Mesenchymal stem cell (in vitro differentiated cells and primary cell): ENCODE measurements around the gene RIPK1.

Source experiments
- DNase-seq: peaks from one replicate; pipeline ENCODE4 v3.0.0-alpha.2; 2013
- H2AFZ ChIP-seq: one replicate; pipeline ENCODE4 v1.6.1; 2013; ENCODE audit warnings: low read depth, mild to moderate bottlenecking, control low read depth, inconsistent platforms, low read length, moderate library complexity
- H2AK5ac ChIP-seq: 2 replicates; pipeline ENCODE4 v1.6.1; 2013; ENCODE audit warnings: low read length, moderate library complexity, mild to moderate bottlenecking, inconsistent platforms; ENCODE audit not compliant: severe bottlenecking
- H2BK120ac ChIP-seq: one replicate; pipeline ENCODE4 v1.6.1; 2013; ENCODE audit warnings: low read depth, mild to moderate bottlenecking, inconsistent platforms, low read length, moderate library complexity
- H2BK12ac ChIP-seq, 2 experiments: one replicate each; pipeline ENCODE4 v1.6.1; 2013; ENCODE audit warnings: inconsistent platforms in 2 of 2, low read length in 2 of 2, mild to moderate bottlenecking in 2 of 2, moderate library complexity in 2 of 2, control low read depth in 1 of 2
- H2BK15ac ChIP-seq: one replicate; pipeline ENCODE4 v1.6.1; 2013; ENCODE audit warnings: mild to moderate bottlenecking, low read depth, inconsistent platforms; ENCODE audit not compliant: poor library complexity, severe bottlenecking
- H2BK5ac ChIP-seq: 2 replicates; pipeline ENCODE4 v1.6.1; 2013; ENCODE audit warnings: low read depth, mild to moderate bottlenecking, low read length, control low read depth, inconsistent platforms; ENCODE audit not compliant: poor library complexity, severe bottlenecking
- H3K14ac ChIP-seq, 2 experiments: one replicate each; pipeline ENCODE4 v1.6.1; 2013; ENCODE audit warnings: inconsistent platforms in 2 of 2, low read length in 2 of 2, control low read depth in 1 of 2, mild to moderate bottlenecking in 1 of 2, moderate library complexity in 1 of 2
- H3K18ac ChIP-seq, 2 experiments: one replicate each; pipeline ENCODE4 v1.6.1; 2013; ENCODE audit warnings: inconsistent platforms in 2 of 2, low read length in 2 of 2, control low read depth in 1 of 2, low read depth in 1 of 2, mild to moderate bottlenecking in 1 of 2
- H3K23ac ChIP-seq, 2 experiments: one replicate each; pipeline ENCODE4 v1.6.1; 2013; ENCODE audit warnings: inconsistent platforms in 2 of 2, low read length in 2 of 2, mild to moderate bottlenecking in 2 of 2, moderate library complexity in 2 of 2, control low read depth in 1 of 2
- H3K27ac ChIP-seq: 2 replicates; pipeline ENCODE4 v1.5.1; 2013; ENCODE audit warnings: mild to moderate bottlenecking, moderate library complexity, low read length, control low read depth, inconsistent platforms; ENCODE audit not compliant: poor library complexity, severe bottlenecking
- H3K27me3 ChIP-seq, 2 experiments: 2 replicates each; pipeline versions ENCODE4 v1.6.1 to v1.7.0; 2013; ENCODE audit warnings: low read length in 2 of 2, mild to moderate bottlenecking in 2 of 2, moderate library complexity in 2 of 2, control low read depth in 1 of 2, inconsistent platforms in 1 of 2; ENCODE audit not compliant: control insufficient read depth in 1 of 2, insufficient read depth in 1 of 2
- H3K36me3 ChIP-seq, 2 experiments: 2 replicates each; pipeline versions ENCODE4 v1.6.1 to v1.7.0; 2013; ENCODE audit warnings: low read length in 2 of 2, control low read depth in 1 of 2, inconsistent platforms in 1 of 2, low read depth in 1 of 2, mild to moderate bottlenecking in 1 of 2; ENCODE audit not compliant: insufficient read depth in 2 of 2, control insufficient read depth in 1 of 2
- H3K4ac ChIP-seq, 2 experiments: one replicate each; pipeline ENCODE4 v1.6.1; 2013; ENCODE audit warnings: inconsistent platforms in 2 of 2, low read length in 2 of 2, mild to moderate bottlenecking in 2 of 2, moderate library complexity in 2 of 2, control low read depth in 1 of 2, low read depth in 1 of 2
- H3K4me1 ChIP-seq: 2 replicates; pipeline ENCODE4 v1.6.1; 2013; ENCODE audit warnings: low read depth, low read length, control low read depth; ENCODE audit not compliant: control insufficient read depth, insufficient read depth
- H3K4me2 ChIP-seq: 2 replicates; pipeline ENCODE4 v1.6.1; 2013; ENCODE audit warnings: low read length, mild to moderate bottlenecking, inconsistent platforms; ENCODE audit not compliant: poor library complexity, severe bottlenecking
- H3K4me3 ChIP-seq, 2 experiments: 2 replicates each; pipeline versions ENCODE4 v1.5.1 to v1.7.0; 2013; ENCODE audit warnings: low read length in 2 of 2, mild to moderate bottlenecking in 2 of 2, control low read depth in 1 of 2, low read depth in 1 of 2; ENCODE audit not compliant: insufficient read depth in 1 of 2
- H3K79me1 ChIP-seq: replicated peaks from 2 replicates; pipeline ENCODE4 v1.6.1; 2013; ENCODE audit warnings: mild to moderate bottlenecking, control low read depth, low read length, inconsistent platforms; ENCODE audit not compliant: poor library complexity, severe bottlenecking
- H3K9ac ChIP-seq: 2 replicates; pipeline ENCODE4 v1.7.0; 2013; ENCODE audit warnings: mild to moderate bottlenecking, low read length, moderate library complexity
- H3K9me3 ChIP-seq: 2 replicates; pipeline ENCODE4 v1.7.0; 2013; ENCODE audit warnings: mild to moderate bottlenecking, low read length; ENCODE audit not compliant: control insufficient read depth
- H4K8ac ChIP-seq: one replicate; pipeline ENCODE4 v1.6.1; 2013; ENCODE audit warnings: inconsistent platforms, mild to moderate bottlenecking, low read length, moderate library complexity
- H4K91ac ChIP-seq: one replicate; pipeline ENCODE4 v1.6.1; 2013; ENCODE audit warnings: mild to moderate bottlenecking, low read length, inconsistent platforms
- WGBS: methylation state at CpG from one replicate; pipeline ENCODE4 v1.1.7; 2013; ENCODE audit warnings: mixed read lengths; 5-methylcytosine and 5-hydroxymethylcytosine counted together

Gene RIPK1

DNA sequence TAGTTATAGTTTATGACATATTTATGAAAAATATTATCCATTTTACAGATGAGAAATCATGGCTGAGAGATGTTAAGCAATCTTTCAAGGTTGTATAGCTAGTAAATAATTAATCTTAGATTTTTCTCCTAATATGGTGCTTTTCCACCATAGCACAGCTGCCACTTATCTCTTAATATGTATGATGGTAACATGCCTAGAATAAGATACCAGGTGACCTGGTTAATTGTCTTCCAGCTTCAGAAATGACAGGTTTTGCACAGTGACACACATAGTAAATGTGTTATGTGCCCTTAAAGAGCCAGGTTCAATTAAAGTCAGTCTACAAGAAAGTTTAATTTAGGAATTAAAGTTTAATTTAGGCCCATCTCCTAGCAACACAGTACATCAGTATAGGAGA, 74.2 kb downstream of the RIPK1 start:
- H3K9ac ChIP-seq: no peak overlapping the region
- peaks cover 27 to 60% of the 10 kb centered on the region in 2 experiments for H3K36me3 ChIP-seq
- no peak overlapping the region for H3K18ac ChIP-seq
- no peak overlapping the region for H2AK5ac ChIP-seq
- peaks cover 14% of the 10 kb centered on the region for H3K4me1 ChIP-seq
- H3K9me3 ChIP-seq: peaks cover 1% of the 10 kb centered on the region
- H4K8ac ChIP-seq: no peak overlapping the region
- no peak overlapping the region for H3K23ac ChIP-seq
- no peak overlapping the region for H2BK12ac ChIP-seq
- H3K27me3 ChIP-seq: no peaks in the 10 kb centered on the region
- no peak overlapping the region for H3K27ac ChIP-seq
- no peak overlapping the region for H2BK120ac ChIP-seq
- no peak for DNase-seq
- H3K4ac ChIP-seq: no peak overlapping the region
- no peak overlapping the region for H4K91ac ChIP-seq
- no peak overlapping the region for H2BK15ac ChIP-seq
- no peak overlapping the region for H3K4me3 ChIP-seq
- H3K79me1 ChIP-seq: peaks cover 5% of the 10 kb centered on the region
- no peak overlapping the region for H3K14ac ChIP-seq
- no peak overlapping the region for H3K4me2 ChIP-seq
- no peak overlapping the region for H2AFZ ChIP-seq
- H2BK5ac ChIP-seq: no peak overlapping the region

DNA sequence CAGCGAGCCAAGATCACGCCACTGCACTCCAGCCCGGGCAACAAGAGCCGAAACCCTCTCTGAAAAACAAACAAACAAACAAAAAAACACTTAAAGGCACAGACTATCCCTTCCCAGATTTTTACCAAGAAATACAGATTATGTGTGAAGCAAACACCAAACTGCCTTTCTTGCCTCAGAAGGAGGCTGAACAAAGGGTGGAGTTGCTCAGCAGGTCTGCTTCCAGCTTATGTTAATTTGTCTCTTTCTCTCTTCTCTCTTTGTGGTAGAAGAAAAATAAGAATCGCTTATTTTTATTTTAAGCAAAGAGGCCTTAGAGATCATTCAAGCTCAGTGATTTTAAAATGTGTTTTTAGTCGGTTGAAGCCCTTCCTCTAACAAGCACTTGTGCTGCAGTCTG, 74.9 kb downstream of the RIPK1 start:
- H3K27me3 ChIP-seq: no peaks in the 10 kb centered on the region
- H2AK5ac ChIP-seq: no peak overlapping the region
- no peak overlapping the region for H4K8ac ChIP-seq
- H3K79me1 ChIP-seq: peaks cover 6% of the 10 kb centered on the region
- peaks cover 7% of the 10 kb centered on the region for H3K9me3 ChIP-seq
- no peak overlapping the region for H2BK120ac ChIP-seq
- H2BK12ac ChIP-seq: no peak overlapping the region
- H3K4me1 ChIP-seq: peaks cover 13% of the 10 kb centered on the region
- no peak overlapping the region for H3K4me3 ChIP-seq
- no peak overlapping the region for H2AFZ ChIP-seq
- no peak for DNase-seq
- no peak overlapping the region for H3K23ac ChIP-seq
- no peak overlapping the region for H3K18ac ChIP-seq
- H3K36me3 ChIP-seq: peaks cover 30 to 60% of the 10 kb centered on the region in 2 experiments
- no peak overlapping the region for H3K27ac ChIP-seq
- no peak overlapping the region for H3K9ac ChIP-seq
- H4K91ac ChIP-seq: no peak overlapping the region
- H3K14ac ChIP-seq: no peak overlapping the region
- H2BK5ac ChIP-seq: no peak overlapping the region
- no peak overlapping the region for H3K4ac ChIP-seq
- no peak overlapping the region for H2BK15ac ChIP-seq
- H3K4me2 ChIP-seq: no peak overlapping the region
- 93% methylated on average over 6 of the region's 6 CpGs for WGBS

DNA sequence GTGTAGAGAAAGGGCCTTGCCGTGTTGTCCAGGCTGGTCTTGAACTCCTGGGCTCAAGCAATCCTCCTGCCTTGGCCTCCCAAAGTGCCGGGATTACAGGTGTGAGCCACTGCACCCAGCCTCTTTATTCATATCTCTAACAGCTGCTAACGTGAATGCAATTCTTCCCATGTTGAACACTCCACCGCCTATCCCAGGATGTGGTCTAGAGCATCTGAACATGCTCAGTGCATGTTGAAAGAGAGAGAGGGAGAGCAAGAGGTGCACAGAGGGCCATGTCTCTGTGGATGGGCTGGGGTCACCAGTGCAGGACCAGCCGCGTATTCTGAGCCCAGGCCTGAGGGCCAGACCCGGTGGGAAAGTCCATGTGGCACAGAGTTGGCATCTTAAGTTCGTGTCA, 76.3 kb downstream of the RIPK1 start:
- Histone ChIP-seq H2BK15ac (no peak overlapping the region), H3K9me3 (peaks cover 7% of the 10 kb centered on the region), H3K18ac (no peak overlapping the region), H2BK12ac (no peak overlapping the region), H4K91ac (no peak overlapping the region), H2AK5ac (no peak overlapping the region), H2AFZ (no peak overlapping the region), H2BK120ac (no peak overlapping the region), H3K4me1 (peaks cover 7% of the 10 kb centered on the region), H3K4ac (no peak overlapping the region), H3K36me3 (peaks cover 35 to 58% of the 10 kb centered on the region in 2 experiments), H3K23ac (no peak overlapping the region), H3K27me3 (no peaks in the 10 kb centered on the region), H3K9ac (no peak overlapping the region), H3K4me3 (no peak overlapping the region), H3K14ac (no peak overlapping the region), H3K27ac (no peak overlapping the region), H3K4me2 (no peak overlapping the region), H4K8ac (no peak overlapping the region), H3K79me1 (peaks cover 7% of the 10 kb centered on the region), H2BK5ac (no peak overlapping the region)
- WGBS: 82% methylated on average over 8 of the region's 8 CpGs
- no peak for DNase-seq

GRCh38 chr6:3147914-3148757, 79.8 kb downstream of the RIPK1 start:
- DNase-seq: no peak
- Histone ChIP-seq H3K9ac (no peak overlapping the region), H2BK120ac (no peak overlapping the region), H4K8ac (no peak overlapping the region), H3K27me3 (no peaks in the 10 kb centered on the region), H2BK15ac (no peak overlapping the region), H3K4me2 (no peak overlapping the region), H3K9me3 (peaks cover 7% of the 10 kb centered on the region), H2BK12ac (no peak overlapping the region), H3K4ac (no peak overlapping the region), H2BK5ac (no peak overlapping the region), H4K91ac (no peak overlapping the region), H2AK5ac (no peak overlapping the region), H3K4me1 (no peaks in the 10 kb centered on the region), H2AFZ (no peak overlapping the region), H3K4me3 (no peak overlapping the region), H3K79me1 (peaks cover 9% of the 10 kb centered on the region), H3K14ac (no peak overlapping the region), H3K27ac (no peak overlapping the region), H3K18ac (no peak overlapping the region), H3K23ac (no peak overlapping the region), H3K36me3 (peaks cover 31 to 49% of the 10 kb centered on the region in 2 experiments)
- 94% methylated on average over 4 of the region's 6 CpGs for WGBS
